Jurkat, Clone E6-1 (cell line): ENCODE results near the gene AFF1.

ENCODE experiments used
- DNase-seq: peaks from one replicate; pipeline ENCODE4 v3.0.0-alpha.2; 2011; ENCODE audit warnings: low read depth, low spot score
- H3K4me3 ChIP-seq: 2 replicates; pipeline ENCODE4 v1.5.1; 2011; ENCODE audit warnings: mild to moderate bottlenecking, low read length, control low read depth, moderate library complexity

Gene AFF1

GRCh38 chr4:87086143-87086805 is 151.5 kb downstream of the AFF1 start:
- no peak overlapping the region for H3K4me3 ChIP-seq
- DNase-seq: no peak

DNA sequence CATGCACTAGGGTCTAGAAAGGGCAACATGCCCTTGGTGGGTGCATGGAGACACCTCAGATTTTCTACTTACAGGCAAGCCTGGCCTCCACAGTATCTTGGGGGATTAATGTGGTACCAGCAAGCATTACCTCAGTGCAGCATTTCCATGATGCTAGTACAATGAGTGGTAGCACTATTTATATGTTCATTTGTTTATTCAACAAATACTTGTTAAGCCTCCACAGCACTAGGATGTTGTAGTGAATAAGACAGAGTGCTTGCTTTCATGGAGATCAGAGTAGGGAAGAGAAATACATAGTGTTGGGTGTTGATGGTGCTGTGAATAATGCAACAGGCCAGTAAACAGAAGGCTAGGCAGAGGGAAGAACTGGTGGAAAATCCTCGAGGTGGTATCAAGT is 152.2 kb downstream of the AFF1 start:
- DNase-seq: no peak
- H3K4me3 ChIP-seq: no peak overlapping the region

GRCh38 chr4:87087420-87087819 is 152.6 kb downstream of the AFF1 start:
- H3K4me3 ChIP-seq: no peak overlapping the region
- no peak for DNase-seq

GRCh38 chr4:87088186-87088585 is 153.4 kb downstream of the AFF1 start:
- H3K4me3 ChIP-seq: no peak overlapping the region
- no peak for DNase-seq

DNA sequence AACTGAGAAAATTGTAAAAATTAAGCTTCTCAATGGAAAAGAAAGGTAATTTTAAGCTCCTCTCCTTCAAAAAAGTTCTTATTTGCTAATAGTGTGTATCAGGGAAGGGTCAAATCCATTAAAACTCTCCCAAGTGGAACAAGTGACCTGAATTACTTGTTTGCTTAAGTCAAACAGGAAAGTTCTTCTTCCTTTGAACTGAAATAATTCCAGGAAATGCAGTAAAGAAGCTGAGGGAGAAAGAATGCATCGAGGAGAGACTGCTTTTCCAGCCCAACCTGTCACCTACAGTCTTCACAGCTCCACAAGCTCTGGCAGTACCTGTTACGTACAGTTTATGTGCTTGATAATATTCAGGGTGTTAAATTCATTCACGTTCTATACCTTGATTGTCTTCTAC is 154.6 kb downstream of the AFF1 start:
- H3K4me3 ChIP-seq: no peak overlapping the region
- DNase-seq: no peak

- DNase-seq: no peak
- H3K4me3 ChIP-seq: no peak overlapping the region
Measured at GRCh38 chr4:87090305-87090704, 155.5 kb downstream of the AFF1 start.

GRCh38 chr4:87092389-87093141 is 157.8 kb downstream of the AFF1 start:
- H3K4me3 ChIP-seq: no peak overlapping the region
- no peak for DNase-seq

DNA sequence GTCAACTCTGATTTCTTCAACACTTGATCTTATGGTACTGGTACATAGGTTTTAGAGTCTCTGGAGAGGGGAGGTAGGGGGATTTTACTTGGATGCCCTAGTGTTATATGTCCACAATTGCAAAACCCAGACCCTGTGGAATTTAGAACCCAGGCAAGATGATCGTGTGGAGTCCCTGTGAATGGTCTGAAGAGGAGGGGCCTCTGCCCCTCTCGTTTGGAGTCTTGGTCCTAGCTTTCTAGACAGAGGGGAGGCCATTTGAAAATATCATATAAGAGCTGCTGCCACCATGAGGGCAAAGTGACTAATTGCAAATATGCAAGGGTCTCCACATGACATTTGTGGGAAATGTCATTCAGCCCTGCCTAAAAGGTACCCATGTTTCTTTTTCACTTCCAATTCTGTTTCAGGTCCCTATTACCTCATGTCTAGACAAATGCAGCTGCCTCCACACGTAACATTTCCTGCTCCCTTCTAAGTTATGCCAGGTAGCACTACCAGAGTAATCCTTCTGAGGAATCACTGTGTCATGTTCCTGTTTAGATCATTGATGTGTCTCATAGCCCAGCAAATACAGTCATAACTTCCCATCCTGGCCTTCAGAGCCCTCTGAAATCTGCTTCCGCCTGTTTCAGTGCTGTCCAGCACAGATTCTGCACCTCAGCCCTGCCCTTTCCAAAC is 158.8 kb downstream of the AFF1 start:
- peak; percentile 32 for DNase-seq
- H3K4me3 ChIP-seq: no peak overlapping the region

DNA sequence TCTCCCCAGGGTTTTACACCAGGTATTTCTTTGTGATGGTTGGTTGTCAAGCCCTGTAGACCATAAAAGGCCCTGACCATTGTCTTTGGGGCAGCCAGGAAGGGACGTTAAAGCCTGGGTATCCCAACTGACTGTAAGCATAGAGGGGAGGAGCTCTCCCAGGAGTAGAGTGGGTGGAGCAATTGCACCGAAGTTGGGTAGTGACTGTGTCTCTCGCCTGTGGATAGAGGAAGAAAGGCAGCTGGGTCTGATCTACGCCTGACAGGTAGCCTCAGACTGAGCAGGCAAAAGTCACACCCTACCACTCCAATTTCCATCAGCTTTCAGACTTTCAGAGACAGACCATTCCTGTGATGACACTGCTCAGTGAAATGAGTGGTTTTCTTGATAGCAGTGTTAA is 162.3 kb downstream of the AFF1 start:
- DNase-seq: no peak
- no peak overlapping the region for H3K4me3 ChIP-seq

DNA sequence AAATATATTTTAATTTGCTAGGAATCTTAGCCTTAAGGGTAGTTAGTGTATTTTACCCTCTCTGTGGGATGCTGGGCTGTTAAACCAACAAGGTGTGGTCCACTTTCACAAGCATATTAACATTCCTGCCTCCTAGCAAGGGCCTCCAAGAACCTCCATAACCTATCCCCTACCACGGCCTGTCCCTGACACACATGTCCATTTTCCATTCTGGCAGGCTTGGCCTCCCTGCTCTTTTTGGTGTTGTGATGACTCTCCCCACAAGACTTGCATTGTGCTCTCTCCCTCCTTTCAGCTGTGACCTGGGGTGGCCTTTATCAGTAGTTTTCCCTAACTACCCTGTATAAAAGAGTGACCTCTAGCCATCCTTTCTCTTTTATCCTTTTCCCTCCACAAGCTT is 165.4 kb downstream of the AFF1 start:
- H3K4me3 ChIP-seq: no peak overlapping the region
- no peak for DNase-seq

GRCh38 chr4:87101543-87102199 is 166.9 kb downstream of the AFF1 start:
- DNase-seq: no peak
- no peak overlapping the region for H3K4me3 ChIP-seq

DNA sequence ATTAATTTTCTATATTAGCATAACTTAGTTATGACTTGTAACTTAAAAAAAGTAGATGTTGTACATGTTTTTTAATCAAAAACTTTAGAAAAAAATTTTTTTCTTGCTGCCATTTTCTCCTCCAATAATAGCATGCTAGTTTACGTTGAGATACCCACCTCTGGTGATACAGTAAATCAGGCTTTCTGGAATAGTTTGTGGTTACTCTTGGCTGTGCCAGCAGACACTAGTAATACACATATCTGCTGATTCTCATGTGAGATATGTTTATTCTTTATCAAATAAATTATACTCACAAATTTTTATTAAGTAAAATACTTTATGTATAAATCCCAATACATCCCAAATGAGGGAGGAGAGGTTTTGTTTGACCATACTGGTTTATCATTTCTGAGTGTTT is 168.3 kb downstream of the AFF1 start:
- no peak overlapping the region for H3K4me3 ChIP-seq
- no peak for DNase-seq

GRCh38 chr4:87103691-87104187 is 168.9 kb downstream of the AFF1 start:
- no peak for DNase-seq
- H3K4me3 ChIP-seq: no peak overlapping the region

DNA sequence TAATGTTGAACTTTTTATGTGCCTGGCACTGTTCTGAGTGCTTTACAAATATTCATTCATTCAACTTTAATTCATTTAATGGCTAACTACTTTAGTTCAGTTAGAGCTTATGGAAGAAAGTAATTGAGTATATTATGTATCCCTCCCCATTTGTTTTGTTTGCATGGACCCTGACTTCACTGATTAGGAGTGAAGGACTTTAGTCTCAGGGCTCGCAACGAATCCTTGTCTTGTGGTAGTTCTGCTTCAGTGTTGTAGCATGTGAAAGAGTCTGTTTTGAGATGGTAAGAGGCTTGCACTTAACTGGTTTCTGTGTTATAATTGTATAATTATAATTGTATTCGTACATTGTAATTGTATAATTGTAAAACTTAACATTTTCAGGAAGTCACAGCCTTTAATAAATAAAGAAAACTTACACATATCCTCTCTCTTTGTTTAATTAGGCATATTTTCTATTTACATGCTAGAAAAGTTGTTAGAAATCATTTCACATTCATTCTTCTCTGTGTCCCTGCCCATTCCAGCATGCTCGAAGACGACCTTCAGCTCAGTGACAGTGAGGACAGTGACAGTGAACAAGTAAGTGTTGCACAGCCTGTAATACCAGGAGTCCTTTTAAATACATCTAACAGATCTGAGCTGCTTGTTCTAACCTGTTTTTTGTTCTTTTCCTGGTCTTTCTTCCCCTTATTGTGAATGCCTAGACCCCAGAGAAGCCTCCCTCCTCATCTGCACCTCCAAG is 170.5 kb downstream of the AFF1 start:
- DNase-seq: no peak
- no peak overlapping the region for H3K4me3 ChIP-seq

DNA sequence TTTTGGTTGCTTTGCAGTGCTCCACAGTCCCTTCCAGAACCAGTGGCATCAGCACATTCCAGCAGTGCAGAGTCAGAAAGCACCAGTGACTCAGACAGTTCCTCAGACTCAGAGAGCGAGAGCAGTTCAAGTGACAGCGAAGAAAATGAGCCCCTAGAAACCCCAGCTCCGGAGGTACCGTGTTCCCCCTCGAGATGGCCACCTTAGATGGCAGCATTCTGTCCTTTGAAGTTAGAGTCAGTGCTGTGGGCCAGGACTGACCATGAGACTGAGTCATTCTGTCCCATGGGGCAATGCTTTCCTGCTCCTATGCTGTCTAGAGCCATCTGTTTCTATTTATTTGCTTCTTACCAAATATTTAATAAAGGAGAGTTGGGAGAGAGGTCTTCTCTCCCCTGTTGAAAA is 173.3 kb downstream of the AFF1 start:
- no peak for DNase-seq
- no peak overlapping the region for H3K4me3 ChIP-seq

DNA sequence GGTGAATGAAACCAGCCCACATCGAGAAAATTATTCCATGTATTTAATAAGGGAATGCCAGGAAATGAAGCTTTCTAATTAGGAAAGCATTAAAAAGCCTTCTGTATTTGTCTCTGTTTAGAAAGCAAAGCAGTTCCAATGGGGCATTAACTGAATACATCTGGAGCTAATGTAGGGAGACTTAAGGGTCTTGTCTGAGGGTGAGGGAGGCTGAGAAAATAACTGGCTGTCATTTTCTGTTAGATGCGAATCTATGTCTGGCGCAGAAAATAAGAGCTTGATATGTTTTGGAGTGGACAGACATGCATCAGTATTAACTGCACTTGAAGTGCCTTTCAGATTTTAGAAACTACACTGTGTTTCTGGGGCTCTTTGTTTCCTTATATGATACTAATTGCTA is 174.3 kb downstream of the AFF1 start:
- DNase-seq: no peak
- H3K4me3 ChIP-seq: no peak overlapping the region

DNA sequence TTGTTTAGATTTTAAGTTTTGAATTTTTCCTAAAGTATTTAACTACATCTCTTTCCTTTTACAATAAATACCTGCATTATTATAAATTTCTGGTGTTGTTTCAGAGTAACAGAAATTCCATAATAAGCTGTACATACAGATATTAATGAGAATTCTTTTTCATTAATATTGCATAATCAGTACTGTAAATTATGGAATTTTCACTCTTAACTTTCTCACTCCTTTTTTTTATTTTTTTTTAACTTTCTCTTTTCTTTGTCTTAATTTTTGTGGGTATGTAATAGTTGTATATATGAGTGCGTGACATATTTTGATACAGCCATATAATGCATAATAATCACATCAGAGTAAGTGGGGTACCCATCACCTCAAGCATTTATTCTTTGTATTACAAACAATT is 175.1 kb downstream of the AFF1 start:
- H3K4me3 ChIP-seq: no peak overlapping the region
- no peak for DNase-seq

DNA sequence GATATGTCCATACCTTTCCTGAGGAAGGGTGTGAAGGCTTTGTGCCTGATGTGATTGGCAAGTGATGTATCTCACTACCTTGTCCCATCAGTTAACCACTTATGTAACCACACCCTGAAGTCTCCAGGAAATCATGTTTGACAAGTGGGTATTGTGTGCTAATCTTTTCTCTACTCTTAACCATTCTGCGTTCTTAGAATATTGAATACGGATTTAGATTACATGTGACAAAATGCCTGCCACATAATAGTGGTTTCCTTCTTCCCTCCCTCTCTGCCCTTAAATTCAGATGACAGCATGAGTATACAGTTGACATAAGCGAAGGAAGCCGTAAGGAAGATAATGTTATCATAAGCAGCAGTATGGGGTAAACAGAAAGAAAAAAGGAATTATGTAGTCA is 177.3 kb downstream of the AFF1 start:
- H3K4me3 ChIP-seq: no peak overlapping the region
- DNase-seq: no peak
